ENCODE results near the gene SLC25A42. TPM values are rescaled to one million over a fixed set of nuclear protein-coding genes. Genes with fewer than 3 reads are reported as not detected.

The SLC25A42 gene
- polyA plus RNA-seq, 1 experiment, result 5.8 TPM

DNA sequence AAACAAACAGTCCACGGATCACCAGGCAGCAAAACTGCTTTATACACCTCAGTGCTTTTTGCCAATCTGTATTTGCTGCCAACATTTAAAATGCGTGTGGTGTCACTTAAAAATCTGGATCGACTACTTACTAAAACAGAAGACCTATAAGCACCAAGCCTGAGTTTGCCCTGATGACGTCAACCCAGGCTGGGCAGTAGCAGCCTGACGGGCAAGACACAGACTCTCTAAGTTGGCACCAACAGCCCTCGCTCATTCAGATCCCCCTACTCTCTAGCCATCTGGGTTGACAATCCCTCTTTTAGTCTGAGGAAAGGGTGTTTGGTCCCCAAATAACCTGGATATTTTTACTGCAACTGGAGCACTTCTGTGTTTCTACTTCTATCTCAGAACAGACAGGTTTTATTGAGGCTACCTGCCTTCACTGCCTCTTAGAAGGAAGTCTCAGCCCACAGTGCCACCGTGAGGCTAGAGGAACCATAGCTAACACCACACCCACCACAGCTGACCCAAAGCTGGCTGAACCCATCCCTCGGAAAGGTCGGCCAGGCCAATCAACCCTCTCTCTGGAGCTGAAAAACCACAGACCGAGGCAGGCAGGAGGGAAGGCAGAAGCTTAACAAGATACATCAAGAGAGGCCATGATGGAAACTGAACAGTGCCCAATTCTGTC lies 37.4 kb upstream of the SLC25A42 start:
- no peaks in the 10 kb centered on the region for H3K27me3 ChIP-seq (ENCODE audit: control insufficient read depth, insufficient read depth, low read length)
- TF ChIP-seq, protein P1, sequence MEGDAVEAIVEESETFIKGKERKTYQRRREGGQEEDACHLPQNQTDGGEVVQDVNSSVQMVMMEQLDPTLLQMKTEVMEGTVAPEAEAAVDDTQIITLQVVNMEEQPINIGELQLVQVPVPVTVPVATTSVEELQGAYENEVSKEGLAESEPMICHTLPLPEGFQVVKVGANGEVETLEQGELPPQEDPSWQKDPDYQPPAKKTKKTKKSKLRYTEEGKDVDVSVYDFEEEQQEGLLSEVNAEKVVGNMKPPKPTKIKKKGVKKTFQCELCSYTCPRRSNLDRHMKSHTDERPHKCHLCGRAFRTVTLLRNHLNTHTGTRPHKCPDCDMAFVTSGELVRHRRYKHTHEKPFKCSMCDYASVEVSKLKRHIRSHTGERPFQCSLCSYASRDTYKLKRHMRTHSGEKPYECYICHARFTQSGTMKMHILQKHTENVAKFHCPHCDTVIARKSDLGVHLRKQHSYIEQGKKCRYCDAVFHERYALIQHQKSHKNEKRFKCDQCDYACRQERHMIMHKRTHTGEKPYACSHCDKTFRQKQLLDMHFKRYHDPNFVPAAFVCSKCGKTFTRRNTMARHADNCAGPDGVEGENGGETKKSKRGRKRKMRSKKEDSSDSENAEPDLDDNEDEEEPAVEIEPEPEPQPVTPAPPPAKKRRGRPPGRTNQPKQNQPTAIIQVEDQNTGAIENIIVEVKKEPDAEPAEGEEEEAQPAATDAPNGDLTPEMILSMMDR (IDR thresholded peaks at IDR 0.05; ENCODE audit: insufficient read depth, low read depth, low read length), result peak; percentile 25; the same call in 1 of the 2 replicates
- POLR2A ChIA-PET, result no interaction called here
- CTCF ChIA-PET, result interaction anchor here (0.6 kb wide), 1 partner anchor 202 kb away, joined by 5 read pairs; no protein-coding TSS in a partner anchor
- H3K36me3 ChIP-seq (ENCODE audit: control insufficient read depth, insufficient read depth, low read length), result peaks cover 26% of the 10 kb centered on the region
- no peak for DNase-seq (ENCODE audit: low read depth)
- no peak overlapping the region for H3K4me3 ChIP-seq (ENCODE audit: low read depth, low read length)

DNA sequence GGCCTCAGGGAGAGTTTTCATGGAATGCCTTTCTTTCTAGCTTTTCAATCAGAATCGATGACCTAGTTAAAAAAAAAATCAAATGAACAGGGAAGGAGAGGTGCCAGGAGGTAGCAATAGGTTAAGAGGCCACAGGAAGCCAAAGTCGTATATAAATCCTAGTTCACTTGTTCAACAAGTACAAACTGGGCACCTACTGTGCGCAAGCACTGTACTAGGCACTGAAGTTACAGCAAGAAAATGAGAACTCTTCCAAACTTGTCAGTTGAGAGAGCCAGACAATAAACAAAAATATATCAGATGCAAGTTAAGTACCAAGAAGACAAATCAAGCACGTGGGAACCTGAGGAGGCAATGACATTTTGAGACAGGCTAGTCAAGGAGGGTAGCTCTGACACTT lies 36.6 kb upstream of the SLC25A42 start:
- CTCF ChIA-PET, result no interaction called here
- H3K27me3 ChIP-seq (ENCODE audit: control insufficient read depth, insufficient read depth, low read length), result no peaks in the 10 kb centered on the region
- TF ChIP-seq, protein P1 (IDR thresholded peaks at IDR 0.05; ENCODE audit: insufficient read depth, low read depth, low read length), result no peak
- POLR2A ChIA-PET, result no interaction called here
- peaks cover 26% of the 10 kb centered on the region for H3K36me3 ChIP-seq (ENCODE audit: control insufficient read depth, insufficient read depth, low read length)
- no peak overlapping the region for H3K4me3 ChIP-seq (ENCODE audit: low read depth, low read length)
- no peak for DNase-seq (ENCODE audit: low read depth)

DNA sequence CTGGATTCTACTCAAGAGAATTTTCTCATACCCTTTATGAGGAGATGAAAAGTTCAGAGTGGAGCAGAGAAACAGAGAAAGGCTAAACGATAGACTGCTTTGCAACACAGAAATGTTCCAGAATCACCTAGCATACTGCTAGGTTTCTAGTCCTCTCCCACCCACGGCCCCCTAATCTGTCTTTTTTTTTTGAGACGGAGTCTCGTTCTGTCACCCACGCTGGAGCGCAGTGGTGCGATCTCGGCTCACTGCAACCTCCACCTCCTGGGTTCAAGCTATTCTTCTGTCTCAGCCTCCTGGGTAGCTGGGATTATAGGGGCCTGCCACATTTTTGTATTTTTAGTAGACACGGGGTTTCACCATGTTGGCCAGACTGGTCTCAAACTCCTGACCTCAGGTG lies 35.3 kb upstream of the SLC25A42 start:
- no peak for DNase-seq (ENCODE audit: low read depth)
- POLR2A ChIA-PET, result no interaction called here
- Histone ChIP-seq H3K27me3 (ENCODE audit: control insufficient read depth, insufficient read depth, low read length) (no peaks in the 10 kb centered on the region), H3K36me3 (ENCODE audit: control insufficient read depth, insufficient read depth, low read length) (peaks cover 20% of the 10 kb centered on the region), H3K4me3 (ENCODE audit: low read depth, low read length) (no peak overlapping the region)
- TF ChIP-seq, protein P1 (IDR thresholded peaks at IDR 0.05; ENCODE audit: insufficient read depth, low read depth, low read length), result no peak
- CTCF ChIA-PET, result no interaction called here

DNA sequence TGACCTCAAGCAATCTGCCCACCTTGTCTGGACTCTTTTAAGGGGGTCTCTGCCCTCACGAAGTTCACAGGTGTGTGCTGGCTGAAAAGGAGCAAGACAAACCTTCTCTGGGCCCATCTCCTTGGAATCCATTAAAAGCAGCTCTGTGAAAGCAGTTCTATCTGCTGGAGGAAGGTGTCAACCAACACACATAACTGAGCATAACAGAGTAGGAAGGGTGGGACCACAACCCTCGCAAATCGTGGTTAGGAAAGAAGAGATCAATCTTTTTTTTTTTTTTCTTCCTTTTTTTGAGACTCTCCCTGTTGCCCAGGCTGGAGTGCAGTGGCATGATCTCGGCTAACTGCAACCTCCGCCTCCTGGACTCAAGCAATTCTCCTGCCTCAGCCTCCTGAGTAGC lies 31.9 kb upstream of the SLC25A42 start:
- H3K4me3 ChIP-seq (ENCODE audit: low read depth, low read length), result no peak overlapping the region
- ChIA-PET CTCF (interaction anchor here (0.7 kb wide), 1 partner anchor 36 kb away, joined by 5 read pairs; no protein-coding TSS in a partner anchor), POLR2A (interaction anchor here (0.6 to 0.7 kb wide), 2 partner anchors 8 to 9 kb away, joined by 3 to 6 read pairs; no protein-coding TSS in a partner anchor)
- DNase-seq (ENCODE audit: low read depth), result no peak
- TF ChIP-seq, protein P1 (IDR thresholded peaks at IDR 0.05; ENCODE audit: insufficient read depth, low read depth, low read length), result no peak
- H3K27me3 ChIP-seq (ENCODE audit: control insufficient read depth, insufficient read depth, low read length), result no peaks in the 10 kb centered on the region
- peaks cover 2% of the 10 kb centered on the region for H3K36me3 ChIP-seq (ENCODE audit: control insufficient read depth, insufficient read depth, low read length)

DNA sequence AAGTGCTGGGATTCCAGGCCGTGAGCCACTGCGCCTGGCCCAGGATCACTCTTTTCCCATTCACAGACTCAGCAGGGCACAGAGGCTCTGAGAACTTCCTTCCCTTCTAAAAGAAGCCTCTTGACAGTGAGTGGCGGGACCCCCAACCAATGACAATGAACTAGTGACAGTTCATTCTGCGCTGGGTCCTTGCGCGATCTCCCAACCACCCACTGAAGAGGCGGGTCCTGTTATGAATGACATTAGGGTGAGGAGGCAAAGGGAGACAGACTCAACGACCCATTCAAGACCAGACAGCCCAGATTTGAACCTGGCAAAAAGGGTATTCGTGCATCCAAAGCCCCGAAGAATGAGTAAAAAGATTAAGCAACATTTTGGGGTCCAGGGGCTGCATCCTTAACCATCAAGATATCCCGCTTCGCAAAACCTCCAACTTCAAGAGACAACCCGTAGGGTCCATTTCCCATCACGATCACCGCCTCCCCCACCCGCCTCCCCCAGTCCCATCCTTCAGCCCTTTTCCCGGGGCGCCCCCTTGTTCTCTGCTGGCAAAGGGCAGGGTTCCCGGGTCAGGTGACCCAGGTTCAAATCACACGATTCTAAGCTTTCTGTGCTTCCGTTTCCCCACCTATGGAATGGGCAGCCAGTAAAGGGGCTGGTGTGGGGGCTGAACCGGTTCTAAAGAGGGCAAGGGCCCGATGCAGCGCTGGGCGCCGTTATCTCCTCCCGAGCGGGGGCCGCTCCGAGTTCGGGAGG lies 31.2 kb upstream of the SLC25A42 start:
- DNase-seq (ENCODE audit: low read depth), result peak; percentile 64
- POLR2A ChIA-PET, result interaction anchor here (0.6 kb wide), 1 partner anchor 9 kb away, joined by 3 read pairs; no protein-coding TSS in a partner anchor
- H3K36me3 ChIP-seq (ENCODE audit: control insufficient read depth, insufficient read depth, low read length), result peaks cover 2% of the 10 kb centered on the region
- CTCF ChIA-PET, result no interaction called here
- TF ChIP-seq, protein P1 (IDR thresholded peaks at IDR 0.05; ENCODE audit: insufficient read depth, low read depth, low read length), result 0 out of 2 replicates have a peak, but pooled peaks have one; percentile 16
- H3K27me3 ChIP-seq (ENCODE audit: control insufficient read depth, insufficient read depth, low read length), result no peaks in the 10 kb centered on the region
- peak overlapping the region; percentile 67 for H3K4me3 ChIP-seq (ENCODE audit: low read depth, low read length)
